ENCODE measurements around the gene GGACT.

- TF ChIP-seq CTCF (IDR thresholded peaks at IDR 0.05) (no peak), ZFX (IDR thresholded peaks at IDR 0.05; ENCODE audit: borderline replicate concordance) (no peak)
Observed at GRCh38 chr13:100566543-100566942, 22.0 kb downstream of the GGACT start.

All from 22Rv1 (cell line).